Measurements from ENCODE around the gene PROM1. TPM values are rescaled to one million over a fixed set of nuclear protein-coding genes. Genes with fewer than 3 reads are reported as not detected.

Gene PROM1
- total RNA-seq, 4 donors from 2014 or later = 0.13 to 6.7 (median 1.7) TPM; not detected in 1

DNA sequence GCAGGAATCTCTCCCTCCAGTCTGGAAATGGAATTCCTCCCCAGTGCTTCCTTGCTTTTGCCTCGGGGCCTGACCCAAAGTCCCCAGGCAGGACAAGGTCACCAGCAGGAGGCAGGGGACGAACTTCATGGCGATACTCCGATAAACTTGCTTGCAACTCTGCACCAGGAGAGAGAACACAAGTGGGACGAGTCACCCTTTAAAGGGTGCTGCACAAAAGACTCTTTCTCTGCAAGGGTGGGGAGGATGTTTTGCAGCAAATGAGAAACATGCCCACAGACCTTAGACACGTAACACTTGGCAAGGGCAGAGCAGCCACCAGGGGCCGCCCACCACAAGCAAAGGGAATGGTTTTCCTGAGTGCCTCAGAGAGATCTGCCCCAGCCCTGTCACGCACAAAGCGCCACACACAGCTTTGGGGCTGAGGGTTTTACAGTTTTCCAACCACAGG is 120.8 kb downstream of the PROM1 start, which contains the start of gene FGFBP2:
FGFBP2 (minus strand) TSS at position 175 of the 451 bp plus-strand sequence; CDS start at position 129, 46 bp downstream.
- WGBS, 2 donors = 40 to 46% methylated on average over 8 to 9 of the region's 9 CpGs
- no peak for TF ChIP-seq POLR2A (IDR thresholded peaks at IDR 0.05)
- TF ChIP-seq, protein P1, sequence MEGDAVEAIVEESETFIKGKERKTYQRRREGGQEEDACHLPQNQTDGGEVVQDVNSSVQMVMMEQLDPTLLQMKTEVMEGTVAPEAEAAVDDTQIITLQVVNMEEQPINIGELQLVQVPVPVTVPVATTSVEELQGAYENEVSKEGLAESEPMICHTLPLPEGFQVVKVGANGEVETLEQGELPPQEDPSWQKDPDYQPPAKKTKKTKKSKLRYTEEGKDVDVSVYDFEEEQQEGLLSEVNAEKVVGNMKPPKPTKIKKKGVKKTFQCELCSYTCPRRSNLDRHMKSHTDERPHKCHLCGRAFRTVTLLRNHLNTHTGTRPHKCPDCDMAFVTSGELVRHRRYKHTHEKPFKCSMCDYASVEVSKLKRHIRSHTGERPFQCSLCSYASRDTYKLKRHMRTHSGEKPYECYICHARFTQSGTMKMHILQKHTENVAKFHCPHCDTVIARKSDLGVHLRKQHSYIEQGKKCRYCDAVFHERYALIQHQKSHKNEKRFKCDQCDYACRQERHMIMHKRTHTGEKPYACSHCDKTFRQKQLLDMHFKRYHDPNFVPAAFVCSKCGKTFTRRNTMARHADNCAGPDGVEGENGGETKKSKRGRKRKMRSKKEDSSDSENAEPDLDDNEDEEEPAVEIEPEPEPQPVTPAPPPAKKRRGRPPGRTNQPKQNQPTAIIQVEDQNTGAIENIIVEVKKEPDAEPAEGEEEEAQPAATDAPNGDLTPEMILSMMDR (IDR thresholded peaks at IDR 0.05) = peak in 3 of 6 experiments; percentile 3 to 35 (median 30)
- Histone ChIP-seq H3K27me3 (no peaks in the 10 kb centered on the region), H3K9me3 (no peaks in the 10 kb centered on the region), H3K36me3 (no peaks in the 10 kb centered on the region), H3K4me1 (no peaks in the 10 kb centered on the region), H3K27ac (no peak within 1 kb of the TSS), H3K4me3 (no peak within 1 kb of the TSS)
- DNase-seq = no peak
- intact Hi-C loops (cut with DNase I) = no loop called here

DNA sequence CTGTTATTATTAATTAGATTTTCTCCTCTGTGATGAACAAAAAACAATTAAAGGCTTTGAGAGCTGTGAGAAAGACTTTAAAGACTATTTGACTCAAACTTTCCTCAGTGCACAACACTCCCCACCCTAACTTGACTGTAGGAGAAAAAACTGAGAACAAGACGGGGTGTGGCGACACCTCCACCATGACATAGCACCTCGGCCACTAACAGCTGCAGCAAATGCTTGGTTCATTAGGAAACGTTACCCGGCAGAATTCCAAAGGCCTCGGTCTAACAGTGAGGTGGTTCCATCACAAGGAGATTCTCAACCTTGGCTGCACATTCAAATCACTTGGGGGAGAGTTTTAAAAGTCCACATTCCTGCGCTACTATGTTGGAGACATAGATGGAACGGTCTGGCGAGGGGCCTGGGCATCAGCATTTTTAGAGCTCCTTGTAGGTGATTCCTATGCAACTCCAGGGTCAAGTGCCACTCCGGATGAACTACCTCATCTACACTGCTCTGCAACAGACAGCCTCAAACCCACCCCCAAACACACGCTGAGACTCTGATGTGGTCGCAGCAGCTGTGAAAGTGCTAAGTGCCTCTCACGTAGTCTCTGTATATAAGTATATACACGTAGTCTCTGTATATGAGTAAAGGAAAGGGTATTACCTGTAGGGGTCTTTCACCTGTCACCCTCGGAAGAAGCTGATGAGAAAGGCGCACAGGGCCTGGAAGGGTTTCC is 121.9 kb downstream of the PROM1 start:
- Histone ChIP-seq H3K36me3 (no peaks in the 10 kb centered on the region), H3K4me3 (no peak overlapping the region), H3K4me1 (no peaks in the 10 kb centered on the region), H3K27ac (no peak overlapping the region), H3K27me3 (no peaks in the 10 kb centered on the region), H3K9me3 (no peaks in the 10 kb centered on the region)
- no peak for TF ChIP-seq POLR2A (IDR thresholded peaks at IDR 0.05)
- TF ChIP-seq, protein P1 (IDR thresholded peaks at IDR 0.05) = no peak
- 72 to 76% methylated on average over 16 of the region's 16 CpGs for WGBS, 2 donors
- no peak for DNase-seq
- intact Hi-C loops (cut with DNase I) = no loop called here

DNA sequence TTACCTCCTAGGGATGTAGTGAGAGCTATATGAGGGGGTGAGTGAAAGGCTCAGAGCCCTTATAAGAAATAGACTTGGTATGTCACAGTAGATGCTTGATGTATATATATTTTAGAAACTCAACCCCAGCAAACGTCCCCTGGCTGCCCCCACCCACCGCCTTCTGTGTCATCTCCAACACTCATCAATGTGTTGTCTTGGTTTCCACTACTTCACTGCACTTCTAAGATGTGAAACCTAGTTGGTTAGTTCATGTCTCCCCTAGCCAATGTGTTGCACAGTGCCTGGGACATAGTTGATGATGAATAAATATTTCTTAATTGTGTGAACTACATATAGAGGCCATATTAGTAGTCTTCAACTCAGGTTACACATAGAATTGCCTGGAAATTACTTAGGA is 125.3 kb downstream of the PROM1 start:
- TF ChIP-seq, protein P1 (IDR thresholded peaks at IDR 0.05) = no peak
- no peak for TF ChIP-seq POLR2A (IDR thresholded peaks at IDR 0.05)
- no peaks in the 10 kb centered on the region for H3K36me3 ChIP-seq
- no peak overlapping the region for H3K4me3 ChIP-seq
- 86 to 87% methylated on average over 2 of the region's 2 CpGs for WGBS, 2 donors
- DNase-seq = no peak
- H3K27me3 ChIP-seq = no peaks in the 10 kb centered on the region
- H3K27ac ChIP-seq = no peak overlapping the region
- H3K4me1 ChIP-seq = peaks cover 0 to 6% (median 0%) of the 10 kb centered on the region in 3 donors
- H3K9me3 ChIP-seq = no peaks in the 10 kb centered on the region
- intact Hi-C loops (cut with DNase I) = loop anchor here (5.0 kb wide), 3 partner anchors 76 to 481 kb away; no protein-coding TSS in a partner anchor

DNA sequence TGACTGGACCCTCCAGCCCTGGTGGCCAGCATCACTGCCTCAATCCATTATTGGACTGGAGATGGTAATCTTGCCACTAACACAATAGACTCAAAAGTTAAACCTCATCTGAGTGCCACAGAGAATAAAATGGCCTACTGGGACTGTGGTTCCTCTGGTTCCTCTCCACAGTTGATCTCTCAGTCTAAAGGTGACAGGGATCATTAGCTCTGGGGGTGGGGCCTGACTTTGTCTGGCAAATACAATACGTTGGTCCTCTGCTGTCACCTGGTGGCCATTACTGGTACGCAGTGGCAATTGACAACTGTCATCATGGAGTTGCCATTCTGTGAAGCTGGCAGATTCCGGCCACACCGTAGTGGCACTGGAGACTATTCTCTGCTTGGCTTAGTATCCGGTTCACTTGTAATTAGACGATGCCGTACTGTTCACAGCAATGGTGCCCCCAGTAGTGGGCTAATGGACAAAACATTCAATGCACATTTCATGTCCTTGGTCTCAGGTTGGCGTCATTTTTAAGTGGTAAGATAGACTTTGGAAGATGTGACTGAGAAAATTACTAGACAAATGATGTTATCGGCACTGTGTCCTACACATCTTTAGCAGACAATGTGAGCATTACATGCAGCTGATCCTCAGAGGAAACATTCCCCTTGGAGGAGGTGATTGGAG is 127.5 kb downstream of the PROM1 start:
- Histone ChIP-seq H3K9me3 (no peaks in the 10 kb centered on the region), H3K4me3 (no peak overlapping the region), H3K4me1 (peaks cover 0 to 6% (median 0%) of the 10 kb centered on the region in 3 donors), H3K27me3 (no peaks in the 10 kb centered on the region), H3K36me3 (no peaks in the 10 kb centered on the region), H3K27ac (no peak overlapping the region)
- intact Hi-C loops (cut with DNase I) = loop anchor here (5.0 kb wide), 3 partner anchors 74 to 479 kb away; no protein-coding TSS in a partner anchor
- 34 to 46% methylated on average over 6 to 9 of the region's 9 CpGs for WGBS, 2 donors
- TF ChIP-seq, protein P1 (IDR thresholded peaks at IDR 0.05) = peak; percentile 68 to 98 (median 96)
- TF ChIP-seq POLR2A (IDR thresholded peaks at IDR 0.05) = no peak
- DNase-seq = peak; percentile 43

DNA sequence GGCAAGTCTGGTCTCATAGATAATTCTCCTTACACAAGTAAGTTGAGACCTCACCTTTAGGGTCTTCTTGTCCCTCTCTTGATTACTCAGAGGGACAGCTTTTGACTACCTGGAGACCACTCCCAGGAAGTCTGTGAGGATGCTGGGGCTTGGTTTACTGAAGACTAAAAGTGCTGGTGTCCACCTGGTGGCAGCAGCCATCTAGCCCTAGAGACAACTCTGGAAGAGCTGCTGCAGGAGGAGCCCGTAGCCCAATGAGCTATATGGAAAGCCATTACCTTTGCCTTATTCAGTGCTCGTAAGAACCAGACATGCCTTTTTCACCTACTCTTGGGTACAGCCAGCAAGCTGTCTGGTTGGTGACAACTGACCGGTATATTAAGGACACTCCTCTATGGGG is 128.2 kb downstream of the PROM1 start:
- WGBS, 2 donors = 83 to 89% methylated on average over 1 to 3 of the region's 3 CpGs
- Histone ChIP-seq H3K9me3 (no peaks in the 10 kb centered on the region), H3K27me3 (no peaks in the 10 kb centered on the region), H3K36me3 (no peaks in the 10 kb centered on the region), H3K27ac (no peak overlapping the region), H3K4me3 (no peak overlapping the region), H3K4me1 (peaks cover 0 to 6% (median 0%) of the 10 kb centered on the region in 3 donors)
- TF ChIP-seq, protein P1 (IDR thresholded peaks at IDR 0.05) = peak in 2 of 6 experiments; percentile 20 to 26
- no peak for TF ChIP-seq POLR2A (IDR thresholded peaks at IDR 0.05)
- intact Hi-C loops (cut with DNase I) = loop anchor here (5.0 kb wide), 3 partner anchors 73 to 478 kb away; no protein-coding TSS in a partner anchor
- no peak for DNase-seq
